HCT116 (cell line): ENCODE results near the gene PTDSS2.

Source experiments
- CTCF ChIP-seq, 3 experiments: fragments of 200-600 bp in 1 of 3; sonication (generic) in 1 of 3; IDR thresholded peaks in 2 of 3; conservative IDR thresholded peaks in 1 of 3; 2 replicates each; pipeline ENCODE4 v1.5.1; 2012 to 2017; ENCODE audit warnings: low read depth in 2 of 3, low read length in 2 of 3, antibody characterized with exemption in 1 of 3, borderline replicate concordance in 1 of 3, control low read depth in 1 of 3, mild to moderate bottlenecking in 1 of 3, mixed read lengths in 1 of 3, mixed run types in 1 of 3, moderate library complexity in 1 of 3; ENCODE audit not compliant: insufficient read depth in 1 of 3
- EZH2 ChIP-seq: fragments of 200-600 bp; sonication (generic); IDR thresholded peaks from 2 replicates; pipeline ENCODE4 v1.6.1; 2017; ENCODE audit warnings: antibody characterized with exemption, mixed run types
- ZNF274 ChIP-seq: fragments of 200-500 bp; sonication (Bioruptor generic); IDR thresholded peaks from 2 replicates; pipeline ENCODE4 v1.6.1; 2014; ENCODE audit warnings: mild to moderate bottlenecking, low read depth, low read length, inconsistent platforms

GRCh38 chr11:431921-432320, 18.2 kb upstream of the PTDSS2 start:
- TF ChIP-seq CTCF (IDR thresholded peaks at IDR 0.05 in 2 of 3, conservative IDR thresholded peaks at IDR 0.05 in 1 of 3; ENCODE audit: borderline replicate concordance in 1 of 3, insufficient read depth in 1 of 3, low read depth in 2 of 3, low read length in 2 of 3) (no peak), EZH2 (no peak), ZNF274 (no peak)
